Heart right ventricle (tissue), 16 donors: ENCODE results near the gene TGM5. TPM values are rescaled to one million over a fixed set of nuclear protein-coding genes. Genes with fewer than 3 reads are reported as not detected.
A peak's percentile ranks its signal among the peaks of the same experiment; 100 is the strongest.

Experiments
- ATAC-seq, 8 donors: fragments of 200-7000 bp; cut with Tn5 transposase; one replicate each; pipeline ENCODE4 v1.9.1; 2020; ENCODE audit warnings: mild to moderate bottlenecking in 8 of 8, moderate library complexity in 8 of 8, moderate number of reproducible peaks in 1 of 8
- DNase-seq, 2 donors: peaks; one replicate each; pipeline ENCODE4 v3.0.0-alpha.2; 2020
- H3K27ac ChIP-seq, 10 donors: fragments of 200-600 bp; sonication (generic) in 2 of 10; one replicate each; pipeline versions ENCODE4 v1.5.0 to v1.8.0; 2020 to 2022; ENCODE audit warnings: mild to moderate bottlenecking in 3 of 10
- H3K27me3 ChIP-seq, 7 donors: fragments of 200-600 bp; one replicate each; pipeline ENCODE4 v1.8.0; 2021 to 2022; ENCODE audit warnings: mild to moderate bottlenecking in 2 of 7
- H3K36me3 ChIP-seq, 9 donors: fragments of 200-600 bp; sonication (generic) in 1 of 9; one replicate each; pipeline versions ENCODE4 v1.5.0 to v1.8.0; 2020 to 2022; ENCODE audit warnings: mild to moderate bottlenecking in 2 of 9
- H3K4me1 ChIP-seq, 9 donors: fragments of 200-600 bp; sonication (generic) in 1 of 9; one replicate each; pipeline versions ENCODE4 v1.5.0 to v1.8.0; 2020 to 2022; ENCODE audit warnings: mild to moderate bottlenecking in 4 of 9
- H3K4me3 ChIP-seq, 10 donors: fragments of 200-600 bp; sonication (generic) in 2 of 10; one replicate each; pipeline versions ENCODE4 v1.5.0 to v1.8.0; 2020 to 2022; ENCODE audit warnings: mild to moderate bottlenecking in 7 of 10, moderate library complexity in 2 of 10
- H3K9me3 ChIP-seq, 11 donors: fragments of 200-600 bp in 10 of 11; sonication (generic) in 2 of 11; one replicate each; pipeline versions ENCODE4 v1.5.0 to v1.8.0; 2013 to 2022; ENCODE audit warnings: mild to moderate bottlenecking in 2 of 11, control low read depth in 1 of 11, moderate library complexity in 1 of 11
- CTCF ChIP-seq, 9 donors: fragments of 200-600 bp; sonication (generic) in 2 of 9; IDR thresholded peaks; one replicate each; pipeline versions ENCODE4 v1.5.0 to v1.8.0; 2021 to 2022; ENCODE audit warnings: antibody characterized with exemption in 9 of 9, mild to moderate bottlenecking in 5 of 9, moderate library complexity in 1 of 9
- WGBS, 2 donors: extraction: QIAGEN DNeasy Blood & Tissue Kit; methylation state at CpG; one replicate each; pipeline ENCODE4 v1.1.7; 2013; ENCODE audit warnings: inconsistent platforms in 1 of 2; 5-methylcytosine and 5-hydroxymethylcytosine counted together
- intact Hi-C, 10 donors: fragments of 100-400 bp; cut with DNase I; formaldehyde crosslinking; loops; one replicate each; pipeline versions ENCODE4 v1.11.1 to v1.14.2; 2022
- polyA plus RNA-seq, 2 donors: library from polyadenylated mRNA; stranded (reverse); fragments of 200-250 nt; gene quantifications; one replicate each; pipeline ENCODE4 v1.2.3, GENCODE V29; 2013
- total RNA-seq, 10 donors: library from RNA; stranded (reverse); fragmentation: NEBNext Ultra II Directional in 3 of 10; extraction: Animal tissue kit (Norgen Biotek cat#: 25700) in 3 of 10; gene quantifications; one replicate each; pipeline versions ENCODE4 v1.2.1 to v1.2.4, GENCODE V29; 2021 to 2023
- donor health status: Arrhythmogenic right ventricular cardiomyopathy.
- donor health status: ischemic (EF 13 %, LVEDD 7.1; RV severe dilation, severe dysfunction).
- donor health status: healthy with polysubstance abuse.
- donor health status: DM: no; HTN: yes; CAD: no.
- donor health status: DM: no; HTN: no; CAD: no.
- donor health status: ischemic (EF 25% LVEDD 6.9; RV normal size, moderate dysfunction).
- donor health status: ischemic (EF 25% LVEDD 5.7; RV mildly dilated, moderate dysfunction).
- donor health status: healthy.
- donor health status: DM: yes; HTN: yes; CAD: no.
- donor health status: Ischemic cardiomyopathy.
- donor health status: ischemic (EF 35%, LVEDD 5.7; RV mildly dilated, moderate dysfunction).
- donor health status: nonischemic (EF 11% LVEDD 7.7; RV severe dilation, severe dysfunction).
- donor health status: DM: yes; HTN: yes; CAD: no.
- donor health status: PGD.
- donor health status: ischemic (EF 29% LVEDD 5.4; RV normal size, mild dysfunction).
- donor health status: nonischemic (EF 23%, LVEDD 6.1; RV moderate dilation, normal function).

TGM5 gene
- total and polyA plus RNA-seq, 12 donors: 0.10 TPM; not detected in 11

DNA sequence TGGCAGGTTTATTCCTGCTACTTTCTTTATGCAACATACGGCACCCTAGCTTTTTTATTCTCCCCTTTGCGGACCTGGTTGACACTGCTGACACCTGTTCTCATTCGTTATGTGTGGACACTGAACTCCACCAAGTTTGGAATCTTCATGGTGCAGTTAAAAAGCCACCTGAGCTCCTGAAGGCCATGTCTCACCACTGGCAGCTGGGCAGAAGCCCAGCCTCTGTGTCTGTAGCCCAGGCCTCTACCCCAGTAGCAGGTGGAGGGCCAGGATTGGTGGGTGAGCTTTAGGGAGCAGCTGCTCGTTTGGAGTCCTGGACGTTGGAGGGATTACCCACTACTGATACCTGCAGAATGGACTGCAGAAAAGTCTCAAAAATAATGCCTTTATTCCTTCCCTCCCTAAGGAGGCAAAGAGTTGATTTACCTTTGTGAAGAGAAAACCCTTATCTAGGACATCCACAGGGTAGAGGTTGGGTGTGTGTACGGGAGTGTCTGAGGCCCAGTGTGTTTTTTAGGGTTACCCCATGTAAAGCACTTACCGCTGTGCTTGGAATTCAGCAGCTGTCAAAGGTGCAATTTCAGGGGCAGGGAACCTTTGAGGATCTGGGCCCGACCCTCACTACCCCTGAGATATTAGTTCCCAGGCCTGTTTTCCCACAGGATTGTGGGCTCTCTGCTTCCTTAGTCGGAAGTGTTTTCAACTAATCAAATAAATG lies 82.2 kb downstream of the TGM5 start:
- H3K27me3 ChIP-seq: no peaks in the 10 kb centered on the region
- no peak for TF ChIP-seq CTCF (IDR thresholded peaks at IDR 0.05)
- ATAC-seq (peak in 2 of 8 donors; percentile 1 to 16), DNase-seq (no peak)
- 66 to 71% methylated on average over 9 of the region's 9 CpGs for WGBS, 2 donors
- H3K9me3 ChIP-seq: no peaks in the 10 kb centered on the region
- H3K4me3 ChIP-seq: peak overlapping the region in 9 of 10 donors; percentile 62 to 85 (median 77)
- peak overlapping the region in 9 of 10 donors; percentile 31 to 94 (median 88) for H3K27ac ChIP-seq
- H3K36me3 ChIP-seq: peaks cover 0 to 48% (median 7%) of the 10 kb centered on the region in 9 donors
- H3K4me1 ChIP-seq: peaks cover 0 to 45% (median 38%) of the 10 kb centered on the region in 9 donors
- intact Hi-C loops: loop anchor here in 2 of 10 donors (2.0 to 10.0 kb wide), 2 partner anchors 80 to 100 kb away; partner anchors contain the start of gene UBR1 (in 1 of the 2)

DNA sequence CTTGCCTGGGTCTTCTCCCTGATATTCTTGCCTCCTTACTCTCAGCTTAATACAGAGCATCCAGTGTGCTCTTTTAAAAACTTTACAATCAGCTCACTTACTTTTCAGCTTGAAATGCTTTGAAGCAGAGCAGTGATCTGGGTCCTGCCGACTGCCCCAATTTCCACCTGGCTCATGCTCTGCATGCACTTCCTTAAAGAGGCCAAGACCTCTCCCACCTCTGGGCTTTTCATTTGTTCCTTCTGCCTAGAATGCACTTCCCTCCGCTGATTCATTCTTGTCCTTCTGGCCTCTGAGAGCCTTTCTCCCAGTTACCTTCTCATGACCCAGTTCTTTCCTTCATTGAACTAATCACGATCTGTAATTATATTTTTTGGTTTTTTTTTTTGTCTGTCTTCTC lies 83.5 kb downstream of the TGM5 start:
- H3K9me3 ChIP-seq: no peaks in the 10 kb centered on the region
- intact Hi-C loops: loop anchor here in 1 of 10 donors (10.0 kb wide), 1 partner anchor 78 kb away; the partner anchor contains the start of gene UBR1
- no peak for TF ChIP-seq CTCF (IDR thresholded peaks at IDR 0.05)
- no peak overlapping the region for H3K27ac ChIP-seq
- ATAC-seq: no peak
- no peaks in the 10 kb centered on the region for H3K27me3 ChIP-seq
- DNase-seq: no peak
- 76 to 87% methylated on average over 3 of the region's 3 CpGs for WGBS, 2 donors
- peaks cover 0 to 53% (median 15%) of the 10 kb centered on the region in 9 donors for H3K36me3 ChIP-seq
- no peak overlapping the region for H3K4me3 ChIP-seq
- H3K4me1 ChIP-seq: peaks cover 0 to 32% (median 25%) of the 10 kb centered on the region in 9 donors

Other genes starting within 250 kb of the TGM5 start
- gene UBR1, start 160.9 kb downstream of the TGM5 start, total RNA-seq: 10 to 100 TPM; 19.2 to 46.2 (median 28.1) TPM
- 1 to 10 TPM; 3.8 to 4.8 TPM for gene UBR1, start 160.9 kb downstream of the TGM5 start, polyA plus RNA-seq
- gene TMEM62, start 133.3 kb downstream of the TGM5 start, total RNA-seq: 10 to 100 TPM in 7 of 10 donors, 1 to 10 TPM in 3; 7.6 to 13.8 (median 11.7) TPM
- gene TMEM62, start 133.3 kb downstream of the TGM5 start, polyA plus RNA-seq: 10 to 100 TPM; 11.4 to 13.9 TPM
- 10 to 100 TPM; 43.7 to 65.1 (median 59.9) TPM for gene CCNDBP1, start 81.5 kb downstream of the TGM5 start, total RNA-seq
- gene CCNDBP1, start 81.5 kb downstream of the TGM5 start, polyA plus RNA-seq: 10 to 100 TPM; 27.6 to 54.2 TPM
- gene EPB42, start 45.9 kb downstream of the TGM5 start, total RNA-seq: under 1 TPM in 6 of 10 donors, not detected in 4; 0.12 to 0.26 (median 0.16) TPM
- gene EPB42, start 45.9 kb downstream of the TGM5 start, polyA plus RNA-seq: under 1 TPM in 1 of 2 donors, not detected in 1; 0.03 TPM
- gene TGM7, start 35.3 kb upstream of the TGM5 start, total RNA-seq: not detected
- not detected for gene TGM7, start 35.3 kb upstream of the TGM5 start, polyA plus RNA-seq
- 1 to 10 TPM; 5.2 to 8.7 (median 6.2) TPM for gene LCMT2, start 63.6 kb upstream of the TGM5 start, total RNA-seq
- 1 to 10 TPM; 1.5 to 4.3 TPM for gene LCMT2, start 63.6 kb upstream of the TGM5 start, polyA plus RNA-seq
- gene ZSCAN29, start 104.1 kb upstream of the TGM5 start, total RNA-seq: 10 to 100 TPM in 9 of 10 donors, 1 to 10 TPM in 1; 9.6 to 15.7 (median 12.2) TPM
- gene ZSCAN29, start 104.1 kb upstream of the TGM5 start, polyA plus RNA-seq: 1 to 10 TPM; 3.5 to 8.4 TPM
- 10 to 100 TPM in 8 of 10 donors, 1 to 10 TPM in 2; 9.0 to 14.9 (median 12.1) TPM for gene TUBGCP4, start 104.2 kb upstream of the TGM5 start, total RNA-seq
- gene TUBGCP4, start 104.2 kb upstream of the TGM5 start, polyA plus RNA-seq: 1 to 10 TPM; 5.0 to 6.8 TPM
- gene TP53BP1, start 226.2 kb upstream of the TGM5 start, total RNA-seq: 10 to 100 TPM; 21.2 to 35.2 (median 29.3) TPM
- 10 to 100 TPM; 11.2 to 12.6 TPM for gene TP53BP1, start 226.2 kb upstream of the TGM5 start, polyA plus RNA-seq